ENCODE measurements around the gene CCDC73. TPM values are rescaled to one million over a fixed set of nuclear protein-coding genes. Genes with fewer than 3 reads are reported as not detected.

The CCDC73 gene
- total RNA-seq, 1 experiment from 2014 or later, result 0.04 TPM

GRCh38 chr11:32566517-32566916 lies 227.9 kb downstream of the CCDC73 start:
- Mint-ChIP-seq H3K9me3 (no peaks in the 10 kb centered on the region), H3K4me3 (no peak overlapping the region), H3K36me3 (ENCODE audit: insufficient read depth in 1 of 3, low read depth in 3 of 3) (no peaks in the 10 kb centered on the region; a peak in 1 of 7 replicates), H3K27ac (no peak overlapping the region), H3K27me3 (ENCODE audit: low read depth) (peaks cover 16% of the 10 kb centered on the region), H3K4me1 (peaks cover 7% of the 10 kb centered on the region in 2 experiments)
- H3K79me1 ChIP-seq (ENCODE audit: insufficient read depth, low read depth, low read length, poor library complexity, severe bottlenecking), result no peaks in the 10 kb centered on the region
- H2AFZ ChIP-seq (ENCODE audit: low read length), result no peak overlapping the region
- no peak overlapping the region for H3K4me2 ChIP-seq (ENCODE audit: insufficient read depth, insufficient read length, low read length)
- H3K18ac ChIP-seq (ENCODE audit: insufficient read length, low read depth, low read length), result no peak overlapping the region
- H3T11ph ChIP-seq (ENCODE audit: low read length), result no peak overlapping the region
- no peaks in the 10 kb centered on the region for H3K79me2 ChIP-seq (ENCODE audit: insufficient read depth, low read length)
- TF ChIP-seq CTCF (conservative IDR thresholded peaks at IDR 0.05), result no peak
- no peak overlapping the region for H3K27ac ChIP-seq (ENCODE audit: insufficient read length, low read depth, low read length)
- H2BK15ac ChIP-seq (ENCODE audit: low read depth, low read length), result no peak overlapping the region
- H4K8ac ChIP-seq (replicated peaks; ENCODE audit: insufficient read length, low read depth, low read length), result no peak overlapping the region
- no peak overlapping the region for H4K5ac ChIP-seq (ENCODE audit: insufficient read length, low read depth, low read length)
- no peak overlapping the region for H3K9ac ChIP-seq (ENCODE audit: extremely low read depth, insufficient read length, low read length)
- H2AK5ac ChIP-seq (ENCODE audit: insufficient read length, low read length), result no peak overlapping the region
- H3K9me3 ChIP-seq (ENCODE audit: control insufficient read depth, low read depth, low read length), result no peaks in the 10 kb centered on the region
- no peak overlapping the region for H2BK20ac ChIP-seq (ENCODE audit: low read depth, low read length, poor library complexity, severe bottlenecking)
- H2BK5ac ChIP-seq (ENCODE audit: insufficient read length, low read length), result no peak overlapping the region
- H3K23me2 ChIP-seq (ENCODE audit: insufficient read length, low read depth, low read length, poor library complexity, severe bottlenecking), result no peaks in the 10 kb centered on the region
- no peak overlapping the region for H3K14ac ChIP-seq (ENCODE audit: insufficient read depth, low read length)
- H3K4ac ChIP-seq (ENCODE audit: low read depth, low read length), result no peak overlapping the region
- no peak overlapping the region for H2BK120ac ChIP-seq (ENCODE audit: low read depth, low read length, poor library complexity, severe bottlenecking)
- WGBS (ENCODE audit: extremely low coverage, insufficient read length, low lambda C conversion rate), result no CpG with 5 or more reads among the region's 2 CpGs
- no peaks in the 10 kb centered on the region for H3K27me3 ChIP-seq (ENCODE audit: insufficient read depth, low read length)
- no peak for DNase-seq
- H3K23ac ChIP-seq (ENCODE audit: insufficient read length, low read depth, low read length), result no peak overlapping the region
- no peak overlapping the region for H4K91ac ChIP-seq (ENCODE audit: insufficient read length, low read depth, low read length)
- H2BK12ac ChIP-seq (ENCODE audit: insufficient read length, low read depth, low read length), result no peak overlapping the region
- H3K4me1 ChIP-seq (ENCODE audit: insufficient read depth, low read length), result peaks cover 4% of the 10 kb centered on the region; the same call in 1 of the 2 replicates
- no peaks in the 10 kb centered on the region for H4K20me1 ChIP-seq (ENCODE audit: control insufficient read depth, insufficient read depth, insufficient read length)
- no peak overlapping the region for H3K56ac ChIP-seq (ENCODE audit: insufficient read length, low read depth, low read length)
